Measurements from ENCODE around the gene NSMF. TPM values are rescaled to one million over a fixed set of nuclear protein-coding genes. Genes with fewer than 3 reads are reported as not detected.

NSMF gene
- total and polyA plus RNA-seq, 2 of the 4 experiments (the other 2 are of a cell fraction) = 7.7 to 40.9 TPM

GRCh38 chr9:137470785-137471184 lies 11.7 kb upstream of the NSMF start:
- Histone ChIP-seq H3K23ac (ENCODE audit: low read depth, low read length) (no peak overlapping the region), H4K91ac (ENCODE audit: insufficient read depth, low read depth, low read length) (no peak overlapping the region), H3K4me1 (ENCODE audit: control insufficient read depth, insufficient read depth, low read length) (no peaks in the 10 kb centered on the region), H2BK120ac (ENCODE audit: low read depth, low read length) (no peak overlapping the region), H3K9ac (ENCODE audit: low read depth, low read length) (no peak overlapping the region), H2AFZ (replicated peaks; ENCODE audit: low read length, poor library complexity) (no peak overlapping the region), H3K27ac (ENCODE audit: insufficient read depth, low read length) (no peak overlapping the region), H4K20me1 (ENCODE audit: insufficient read depth, low read length) (no peaks in the 10 kb centered on the region), H2BK20ac (ENCODE audit: low read depth, low read length) (no peak overlapping the region), H4K5ac (ENCODE audit: low read depth, low read length) (no peak overlapping the region), H3K14ac (replicated peaks; ENCODE audit: low read depth, low read length) (no peak overlapping the region), H3K56ac (ENCODE audit: extremely low read depth, insufficient read depth, low read length) (no peak overlapping the region), H2BK5ac (ENCODE audit: low read depth, low read length, poor library complexity, severe bottlenecking) (no peak overlapping the region), H2AK9ac (replicated peaks; ENCODE audit: low read depth, low read length, poor library complexity) (no peak overlapping the region), H3K79me1 (ENCODE audit: low read depth in 1 of 2, low read length in 2 of 2) (no peaks in the 10 kb centered on the region), H2BK15ac (ENCODE audit: low read depth, low read length) (no peak overlapping the region), H4K8ac (ENCODE audit: low read depth in 2 of 2, low read length in 2 of 2) (no peak overlapping the region), H3K18ac (ENCODE audit: low read depth, low read length) (no peak overlapping the region), H3K27me3 (ENCODE audit: control insufficient read depth, insufficient read depth, low read length) (peaks cover 14% of the 10 kb centered on the region), H3K9me1 (ENCODE audit: insufficient read depth, low read length) (no peaks in the 10 kb centered on the region), H3K4ac (ENCODE audit: low read depth, low read length) (no peak overlapping the region), H3K36me3 (ENCODE audit: control insufficient read depth, insufficient read depth, low read length) (no peaks in the 10 kb centered on the region), H3K9me3 (ENCODE audit: control insufficient read depth, insufficient read depth, low read length) (peaks cover 6% of the 10 kb centered on the region), H3K4me3 (ENCODE audit: insufficient read depth, low read depth, low read length) (no peak overlapping the region), H2AK5ac (ENCODE audit: low read depth, low read length) (no peak overlapping the region), H3K4me2 (ENCODE audit: low read depth, low read length) (no peak overlapping the region)
- no peak for TF ChIP-seq NFE2L2 (IDR thresholded peaks at IDR 0.05; ENCODE audit: low read depth, low read length)
- TF ChIP-seq, protein P1, sequence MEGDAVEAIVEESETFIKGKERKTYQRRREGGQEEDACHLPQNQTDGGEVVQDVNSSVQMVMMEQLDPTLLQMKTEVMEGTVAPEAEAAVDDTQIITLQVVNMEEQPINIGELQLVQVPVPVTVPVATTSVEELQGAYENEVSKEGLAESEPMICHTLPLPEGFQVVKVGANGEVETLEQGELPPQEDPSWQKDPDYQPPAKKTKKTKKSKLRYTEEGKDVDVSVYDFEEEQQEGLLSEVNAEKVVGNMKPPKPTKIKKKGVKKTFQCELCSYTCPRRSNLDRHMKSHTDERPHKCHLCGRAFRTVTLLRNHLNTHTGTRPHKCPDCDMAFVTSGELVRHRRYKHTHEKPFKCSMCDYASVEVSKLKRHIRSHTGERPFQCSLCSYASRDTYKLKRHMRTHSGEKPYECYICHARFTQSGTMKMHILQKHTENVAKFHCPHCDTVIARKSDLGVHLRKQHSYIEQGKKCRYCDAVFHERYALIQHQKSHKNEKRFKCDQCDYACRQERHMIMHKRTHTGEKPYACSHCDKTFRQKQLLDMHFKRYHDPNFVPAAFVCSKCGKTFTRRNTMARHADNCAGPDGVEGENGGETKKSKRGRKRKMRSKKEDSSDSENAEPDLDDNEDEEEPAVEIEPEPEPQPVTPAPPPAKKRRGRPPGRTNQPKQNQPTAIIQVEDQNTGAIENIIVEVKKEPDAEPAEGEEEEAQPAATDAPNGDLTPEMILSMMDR (conservative IDR thresholded peaks at IDR 0.05; ENCODE audit: low read depth, low read length) = no peak
- TF ChIP-seq CHD1 (IDR thresholded peaks at IDR 0.05; ENCODE audit: low read depth, low read length) = no peak
- no peak for TF ChIP-seq BHLHE40 (IDR thresholded peaks at IDR 0.05; ENCODE audit: low read depth, low read length)
- no peak for TF ChIP-seq RFX5 (IDR thresholded peaks at IDR 0.05; ENCODE audit: low read depth, low read length)
- no peak for TF ChIP-seq MAFK (IDR thresholded peaks at IDR 0.05; ENCODE audit: low read depth, low read length)
- TF ChIP-seq, protein P2, sequence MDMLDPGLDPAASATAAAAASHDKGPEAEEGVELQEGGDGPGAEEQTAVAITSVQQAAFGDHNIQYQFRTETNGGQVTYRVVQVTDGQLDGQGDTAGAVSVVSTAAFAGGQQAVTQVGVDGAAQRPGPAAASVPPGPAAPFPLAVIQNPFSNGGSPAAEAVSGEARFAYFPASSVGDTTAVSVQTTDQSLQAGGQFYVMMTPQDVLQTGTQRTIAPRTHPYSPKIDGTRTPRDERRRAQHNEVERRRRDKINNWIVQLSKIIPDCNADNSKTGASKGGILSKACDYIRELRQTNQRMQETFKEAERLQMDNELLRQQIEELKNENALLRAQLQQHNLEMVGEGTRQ (IDR thresholded peaks at IDR 0.05; ENCODE audit: low read depth, low read length) = no peak
- TF ChIP-seq CEBPB (IDR thresholded peaks at IDR 0.05; ENCODE audit: low read depth, low read length) = no peak
- TF ChIP-seq FOS (IDR thresholded peaks at IDR 0.05; ENCODE audit: low read depth, low read length) = no peak
- TF ChIP-seq SMC3 (IDR thresholded peaks at IDR 0.05; ENCODE audit: low read depth, low read length) = no peak
- no peak for TF ChIP-seq RAD21 (IDR thresholded peaks at IDR 0.05; ENCODE audit: low read length)
- TF ChIP-seq ELK1 (IDR thresholded peaks at IDR 0.05; ENCODE audit: borderline replicate concordance, low read depth, low read length) = no peak
- no peak for TF ChIP-seq MAZ (IDR thresholded peaks at IDR 0.05; ENCODE audit: borderline replicate concordance, low read depth, low read length)
- TF ChIP-seq MXI1 (IDR thresholded peaks at IDR 0.05; ENCODE audit: borderline replicate concordance, low read depth, low read length) = no peak
- no peak for TF ChIP-seq RCOR1 (IDR thresholded peaks at IDR 0.05; ENCODE audit: insufficient replicate concordance, low read length)
- no peak for TF ChIP-seq POLR2A (IDR thresholded peaks at IDR 0.05; ENCODE audit: low read depth, low read length)
- WGBS, 2 experiments (ENCODE audit: extremely low coverage in 2 of 2, insufficient read length in 1 of 2) = no CpG with 5 or more reads among the region's 7 CpGs
- DNase-seq (no peak), ATAC-seq (ENCODE audit: low read depth) (no peak)
- in situ Hi-C loops (cut with MboI; ENCODE audit: low sequenced_read_pairs) = no loop called here
- intact Hi-C loops (cut with micrococcal nuclease) = no loop called here
- dilution Hi-C loops (cut with HindIII; ENCODE audit: low sequenced_read_pairs, unreplicated experiment) = no loop called here
- ChIA-PET CTCF (no interaction called here), POLR2A (ENCODE audit: unreplicated experiment) (no interaction called here)
- BruUV-seq (replicated peaks) = no TSS peak

Measured in IMR-90 (cell line).